GM18867 (cell line): Measurements from ENCODE around the gene RPS24.

Experiments
- ATAC-seq: cut with Tn5 transposase; IDR thresholded peaks from one replicate; pipeline ENCODE4 v1.9.1; 2021; ENCODE audit warnings: mild to moderate bottlenecking, moderate library complexity; ENCODE audit not compliant: unreplicated experiment

Gene RPS24

GRCh38 chr10:78025685-78026364 lies 7.8 kb upstream of the RPS24 start:
- no peak for ATAC-seq

DNA sequence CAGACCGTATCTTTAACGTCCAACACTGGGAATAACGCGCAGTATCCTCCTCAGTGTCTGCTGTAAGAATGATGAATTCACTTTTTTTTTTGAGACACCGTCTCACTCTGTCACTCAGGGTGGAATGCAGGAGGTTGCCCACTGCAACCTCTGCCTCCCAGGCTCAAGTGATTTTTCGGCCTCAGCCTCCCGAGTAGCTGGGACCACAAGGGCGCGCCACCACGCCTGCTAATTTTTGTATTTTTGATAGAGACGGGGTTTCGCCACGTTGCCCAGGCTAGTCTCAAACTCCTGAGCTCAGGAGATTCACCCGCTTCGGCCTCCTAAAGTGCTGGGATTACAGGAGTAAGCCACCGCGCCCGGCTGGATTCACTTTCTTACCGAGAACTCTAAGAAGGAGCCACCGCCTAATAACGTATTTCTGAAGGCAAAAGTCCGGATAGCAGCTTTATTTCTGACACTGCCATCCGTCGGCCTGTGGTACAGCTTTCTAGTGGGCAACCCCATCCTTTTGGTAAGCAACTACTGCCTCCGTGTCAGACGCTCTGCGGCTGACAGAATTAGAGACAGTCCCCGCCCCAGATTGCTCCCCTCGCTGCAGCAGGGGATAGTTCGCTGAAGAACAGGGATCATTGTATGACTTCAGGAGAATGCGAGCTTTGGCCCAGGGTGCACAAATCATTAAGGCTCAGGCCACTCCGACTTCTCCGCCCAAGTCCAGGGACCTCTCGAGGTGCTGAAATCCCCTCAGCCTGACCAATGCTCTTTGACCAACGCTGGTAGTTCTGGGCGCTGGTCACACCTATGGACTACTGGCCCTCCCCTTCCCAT lies 5.0 kb upstream of the RPS24 start:
- peak; percentile 9 for ATAC-seq

DNA sequence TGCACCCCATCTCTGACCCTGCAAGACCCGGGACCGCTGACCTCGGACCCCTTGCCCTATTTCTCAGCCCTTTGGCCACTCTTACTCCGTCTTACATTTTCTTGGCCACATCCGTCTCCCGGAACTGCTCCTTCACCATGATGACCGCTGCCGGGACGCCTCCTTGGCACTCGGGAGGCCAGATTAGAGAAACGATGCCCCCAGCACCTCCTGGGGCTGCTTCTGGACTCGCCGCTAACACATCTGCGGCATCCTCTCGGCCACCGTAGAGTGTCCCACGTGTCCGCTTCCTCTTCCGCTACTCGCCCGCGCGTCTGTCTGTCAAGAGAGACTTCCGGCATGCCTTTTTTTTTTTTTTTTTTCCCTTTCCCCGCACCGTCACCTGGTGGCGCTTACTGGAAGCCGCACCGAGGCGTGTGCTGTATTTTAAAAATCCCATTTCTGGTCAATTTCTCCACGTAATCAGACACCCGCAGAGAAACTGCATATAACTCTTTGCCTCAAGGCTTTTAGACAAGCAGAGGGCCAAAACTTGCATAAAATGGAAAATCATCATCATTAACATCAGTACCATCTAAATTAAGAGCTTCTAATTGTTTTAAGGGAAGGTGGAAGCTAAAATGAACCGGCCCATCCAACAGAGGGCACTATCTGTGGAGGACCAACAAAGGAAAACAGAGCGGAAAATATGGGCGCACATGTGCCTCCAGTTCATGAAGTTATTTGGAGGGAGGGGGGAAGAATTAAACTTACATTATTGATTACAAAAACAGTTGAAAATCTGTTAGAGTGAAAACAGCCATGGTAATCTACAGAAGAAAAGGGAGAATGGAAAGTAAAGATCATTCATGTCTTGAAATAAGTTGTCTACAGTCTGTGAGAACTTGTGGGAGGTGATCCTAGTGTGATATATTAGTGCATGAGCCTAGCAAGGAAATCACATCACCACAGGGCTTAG lies 4.1 kb upstream of the RPS24 start, which contains the start of gene POLR3A:
Gene POLR3A (minus strand): TSS at position 247 of the 958 bp plus-strand sequence. CDS start 108 bp downstream, at position 139.
- peak; percentile 56 for ATAC-seq

DNA sequence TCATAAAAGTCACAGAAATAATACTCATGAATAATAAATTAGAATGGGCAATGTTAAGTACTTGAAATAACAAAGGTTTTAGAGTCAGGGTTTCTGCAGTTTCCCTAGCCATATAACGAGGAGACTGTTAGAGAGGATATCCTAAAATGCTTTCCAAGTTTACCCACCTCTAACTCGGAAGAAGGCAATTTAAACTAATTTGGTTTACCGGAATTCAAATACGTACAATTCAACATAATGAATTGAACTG lies 351 bp upstream of the RPS24 start:
- ATAC-seq = no peak

DNA sequence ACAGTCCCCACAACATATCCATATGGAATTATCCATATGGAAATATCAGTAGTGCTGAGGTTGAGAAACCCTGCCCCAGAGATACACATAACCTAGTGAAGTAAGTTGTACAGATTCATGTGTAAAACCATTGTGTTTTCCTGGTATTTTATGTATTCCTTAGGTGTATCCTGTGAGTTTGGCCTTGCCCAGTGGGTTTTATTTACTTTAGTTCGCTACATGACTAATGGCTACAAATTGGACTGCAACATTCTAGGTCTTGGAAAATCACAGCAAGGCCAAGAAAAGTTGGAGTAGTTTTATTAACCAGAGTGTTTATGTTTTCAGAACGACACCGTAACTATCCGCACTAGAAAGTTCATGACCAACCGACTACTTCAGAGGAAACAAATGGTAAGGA lies 1.4 kb downstream of the RPS24 start:
- ATAC-seq = no peak

DNA sequence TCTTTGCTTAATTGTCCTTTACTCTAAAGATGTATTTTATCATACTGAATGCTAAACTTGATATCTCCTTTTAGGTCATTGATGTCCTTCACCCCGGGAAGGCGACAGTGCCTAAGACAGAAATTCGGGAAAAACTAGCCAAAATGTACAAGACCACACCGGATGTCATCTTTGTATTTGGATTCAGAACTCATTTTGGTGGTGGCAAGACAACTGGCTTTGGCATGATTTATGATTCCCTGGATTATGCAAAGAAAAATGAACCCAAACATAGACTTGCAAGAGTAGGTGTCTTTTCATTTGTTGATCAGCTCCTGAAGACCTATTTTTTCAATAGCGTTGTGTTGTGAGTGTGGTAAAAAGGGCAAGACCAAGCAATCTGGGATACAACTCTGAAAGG lies 1.8 kb downstream of the RPS24 start:
- ATAC-seq = no peak

GRCh38 chr10:78035933-78036583 lies 2.4 kb downstream of the RPS24 start:
- ATAC-seq = no peak

DNA sequence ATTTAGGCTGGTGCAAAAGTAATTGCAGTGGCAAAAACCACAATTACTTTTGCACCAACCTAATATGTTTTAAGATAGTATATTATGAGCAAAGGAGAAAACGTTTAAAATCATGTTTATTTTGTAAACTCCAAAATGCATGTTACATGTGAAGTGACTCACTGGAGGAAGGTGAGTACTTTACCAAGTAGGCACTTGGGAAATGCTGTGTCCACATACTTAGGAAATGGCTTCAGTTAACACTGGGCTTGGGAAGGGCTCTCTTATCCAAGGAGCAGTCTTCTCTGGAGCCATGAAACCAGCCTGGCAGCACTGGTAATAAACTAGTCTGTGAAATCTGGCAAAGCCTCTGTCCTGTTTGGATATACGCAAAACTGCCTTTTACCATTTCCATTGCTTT lies 4.4 kb downstream of the RPS24 start:
- ATAC-seq = no peak

GRCh38 chr10:78038791-78039547 lies 5.3 kb downstream of the RPS24 start:
- ATAC-seq = no peak

- no peak for ATAC-seq
Measured at GRCh38 chr10:78039743-78040142, 6.1 kb downstream of the RPS24 start.

GRCh38 chr10:78041170-78042057 lies 7.8 kb downstream of the RPS24 start:
- ATAC-seq = no peak

DNA sequence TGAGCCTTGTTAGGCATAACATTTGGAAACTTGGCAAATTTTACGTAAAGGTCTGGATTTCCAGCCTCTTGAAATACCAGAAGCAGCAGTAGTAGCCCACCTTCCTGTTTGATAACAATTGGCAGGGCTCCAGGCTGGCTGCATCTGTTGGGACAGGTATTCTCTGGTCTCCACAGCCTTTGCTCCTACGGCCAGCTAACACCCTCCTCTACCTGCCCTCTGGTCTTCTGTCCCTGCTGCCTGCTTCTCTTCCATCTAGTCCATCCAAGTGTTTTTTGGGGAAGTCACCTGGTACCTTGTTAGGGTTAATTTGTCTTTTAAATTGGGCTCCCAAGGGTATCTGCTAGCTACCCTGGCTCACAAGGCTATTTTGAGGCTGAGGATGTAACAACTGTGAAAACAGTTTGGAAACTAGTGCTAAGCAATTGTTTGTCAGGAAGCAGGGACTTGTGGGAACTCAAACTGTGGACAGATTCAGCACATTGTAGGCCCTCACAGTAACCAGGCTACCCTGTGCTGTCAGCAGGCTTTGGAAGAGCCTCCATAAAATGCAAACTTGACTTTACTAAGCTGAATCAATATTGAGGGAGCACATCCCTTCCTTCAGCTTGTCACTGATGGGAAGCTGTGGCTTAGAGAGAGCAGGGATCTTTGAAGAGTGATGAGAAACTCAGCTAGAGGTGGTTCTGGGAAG lies 8.5 kb downstream of the RPS24 start:
- no peak for ATAC-seq

DNA sequence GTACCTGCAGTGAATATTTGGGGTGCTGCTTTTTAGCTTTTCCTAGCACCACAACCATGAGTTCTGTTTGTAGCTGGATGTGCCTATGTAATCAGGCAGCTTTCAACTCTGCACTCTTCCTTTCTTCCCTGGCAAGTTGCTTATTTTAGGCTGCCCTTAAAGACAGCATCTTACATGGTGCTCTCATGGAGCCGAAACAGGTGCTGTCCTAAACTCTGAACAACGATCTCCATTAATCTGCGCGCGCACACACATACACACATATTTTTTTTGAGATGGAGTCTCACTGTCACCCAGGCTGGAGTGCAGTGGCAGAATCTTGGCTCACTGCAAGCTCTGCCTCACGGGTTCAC lies 9.1 kb downstream of the RPS24 start:
- ATAC-seq = no peak

DNA sequence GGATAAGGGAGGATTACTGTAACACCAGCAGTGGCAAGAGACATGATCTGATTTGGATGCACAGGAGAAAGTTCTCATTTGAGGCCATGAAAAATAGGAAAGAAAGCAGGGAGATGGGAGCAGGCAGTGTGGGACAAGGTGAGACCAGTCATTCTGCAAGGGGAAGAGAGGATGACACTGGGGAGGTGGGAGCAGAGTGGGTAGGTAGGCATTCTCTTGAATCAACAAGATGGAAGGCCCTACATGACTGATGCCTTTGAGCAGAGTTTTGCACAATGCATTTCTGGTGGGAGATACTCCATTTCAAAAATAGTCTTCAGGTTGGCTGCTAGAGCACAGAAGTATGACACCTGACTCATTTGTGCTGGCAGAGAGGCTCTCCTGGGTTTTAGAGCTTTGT lies 10.5 kb downstream of the RPS24 start:
- ATAC-seq = no peak

GRCh38 chr10:78044699-78045098 lies 11.0 kb downstream of the RPS24 start:
- no peak for ATAC-seq

GRCh38 chr10:78045237-78045636 lies 11.6 kb downstream of the RPS24 start:
- ATAC-seq = peak; percentile 58

- no peak for ATAC-seq
Measured at GRCh38 chr10:78045856-78046255, 12.2 kb downstream of the RPS24 start.

DNA sequence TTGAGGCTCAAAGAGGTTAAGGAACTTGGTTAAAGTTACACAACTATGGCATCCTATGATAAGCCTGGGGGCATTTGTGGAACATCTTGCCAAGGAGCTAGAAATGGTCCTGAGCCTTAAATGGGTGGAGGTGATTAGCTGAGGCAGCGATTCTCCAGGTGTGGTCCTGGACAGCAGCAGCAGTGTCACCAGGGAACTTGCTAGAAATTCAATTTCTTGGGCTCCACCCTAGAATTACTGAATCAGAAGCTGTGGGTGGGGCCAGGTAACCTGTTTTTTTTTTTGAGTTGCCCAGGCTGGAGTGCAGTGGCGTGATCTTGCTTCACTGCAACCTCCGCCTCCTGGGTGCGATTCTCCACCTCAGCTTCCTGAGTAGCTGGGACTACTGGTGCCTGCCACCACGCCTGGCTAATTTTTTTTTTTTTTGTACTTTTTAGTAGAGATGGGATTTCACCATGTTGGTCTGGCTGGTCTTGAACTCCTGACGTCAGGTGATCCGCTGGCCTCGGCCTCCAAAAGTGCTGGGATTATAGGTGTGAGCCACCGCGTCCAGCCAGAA lies 13.1 kb downstream of the RPS24 start:
- no peak for ATAC-seq
